Raji (cell line): Measurements from ENCODE around the gene FAM161B.

ENCODE experiments used
- POLR2A ChIP-seq: IDR thresholded peaks from 2 replicates; pipeline ENCODE4 v1.6.1; 2011; ENCODE audit warnings: low read depth, low read length, control low read depth; ENCODE audit not compliant: insufficient read depth

Gene FAM161B

GRCh38 chr14:73888971-73889370 lies 60.9 kb downstream of the FAM161B start:
- TF ChIP-seq POLR2A = no peak

DNA sequence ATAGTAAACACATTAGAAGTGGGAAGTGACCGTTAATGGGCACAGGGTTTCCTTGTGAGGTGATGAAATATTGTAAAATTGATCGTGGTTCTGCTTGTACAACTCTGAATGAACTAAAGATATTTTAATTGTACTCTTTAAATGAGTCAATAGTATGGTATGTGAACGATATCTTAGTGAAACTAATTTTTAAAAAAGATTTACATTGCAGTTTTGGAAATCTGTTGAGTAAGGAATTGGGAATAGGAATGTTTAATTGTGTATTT lies 61.5 kb downstream of the FAM161B start:
- no peak for TF ChIP-seq POLR2A

GRCh38 chr14:73887694-73888459 lies 62.0 kb downstream of the FAM161B start:
- no peak for TF ChIP-seq POLR2A

- no peak for TF ChIP-seq POLR2A
Measured at GRCh38 chr14:73887318-73887616, 62.6 kb downstream of the FAM161B start.

DNA sequence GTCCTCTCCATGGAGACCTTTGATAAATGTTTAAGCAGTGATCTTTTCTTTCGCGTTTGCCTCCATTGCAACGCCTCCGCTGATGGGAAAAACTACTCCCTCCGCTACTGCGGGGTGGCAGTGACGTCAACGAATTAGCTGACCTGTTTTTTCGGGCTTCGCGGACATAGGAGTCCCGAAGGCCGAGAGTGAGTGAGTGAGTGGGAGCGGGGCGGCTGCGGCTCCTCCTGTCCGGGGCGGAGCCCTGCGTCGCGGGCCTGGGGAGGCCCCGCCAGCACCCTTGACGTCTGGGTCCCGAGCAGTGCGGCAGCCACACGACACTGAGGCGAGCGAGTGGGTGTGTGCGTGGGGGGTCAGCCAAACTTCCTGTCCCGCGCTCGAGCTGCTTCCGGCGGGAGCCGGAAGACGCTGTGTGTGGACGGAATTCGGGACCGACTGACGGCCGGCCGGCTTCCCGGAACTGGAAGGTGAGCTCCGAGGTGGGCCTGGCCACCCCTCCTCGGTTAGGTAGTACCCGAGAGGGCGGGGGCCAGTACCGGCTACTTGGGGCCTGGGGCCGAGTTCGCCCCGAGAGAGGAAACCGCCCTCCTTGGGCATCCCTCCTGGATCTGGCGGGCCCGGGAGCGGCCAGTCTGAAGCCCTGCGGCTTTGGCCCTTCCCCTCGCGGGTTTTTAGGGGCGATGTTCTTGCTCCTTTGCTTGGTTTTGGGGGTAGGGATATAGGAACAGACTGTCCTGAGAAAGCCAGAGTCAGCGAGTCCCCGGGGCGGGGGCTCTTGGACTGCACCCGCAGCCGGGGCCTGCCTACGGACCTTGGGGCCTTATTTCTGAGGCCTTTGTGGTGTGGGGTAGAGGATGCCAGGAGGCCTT lies 63.2 kb downstream of the FAM161B start, which contains the start of gene ZNF410:
Gene ZNF410, plus strand, starts transcription at position 411 of the 869 bp plus-strand sequence. CDS start 5,317 bp downstream, outside the sequence.
- peak; percentile 92 for TF ChIP-seq POLR2A

DNA sequence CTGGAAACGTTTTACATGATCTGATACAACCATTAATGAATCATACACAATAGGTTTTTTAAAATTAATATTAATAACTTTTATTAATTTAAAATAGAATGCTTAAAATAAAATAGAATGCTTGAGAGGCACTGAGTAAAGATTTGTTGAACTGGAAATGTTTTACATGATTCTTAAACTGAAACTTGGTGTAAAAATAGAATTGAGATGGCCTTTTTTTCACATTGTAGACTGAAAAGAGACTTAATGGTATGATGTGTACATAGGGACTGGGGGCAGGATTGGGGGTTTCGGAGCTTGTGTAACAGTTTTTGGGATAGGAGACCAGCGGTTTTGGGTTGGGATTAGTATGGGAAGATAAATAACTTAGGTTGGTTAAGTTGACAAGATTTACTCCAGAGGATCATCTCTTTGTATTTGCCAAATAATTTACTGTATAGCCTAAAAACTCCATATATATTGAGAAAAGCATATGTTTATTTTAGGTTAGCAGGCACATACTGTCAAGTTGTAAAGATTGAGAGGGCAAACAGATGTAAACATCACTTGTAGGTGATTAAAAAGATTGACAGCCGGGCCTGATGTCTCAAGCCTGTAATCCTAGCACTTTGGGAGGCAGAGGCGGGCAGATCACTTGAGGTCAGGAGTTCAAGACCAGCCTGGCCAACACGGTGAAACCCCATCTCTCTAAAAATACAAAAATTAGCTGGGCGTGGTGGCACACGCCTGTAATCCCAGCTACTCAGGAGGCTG lies 65.3 kb downstream of the FAM161B start:
- no peak for TF ChIP-seq POLR2A
